ENCODE results near the gene TGFBRAP1. TPM values are rescaled to one million over a fixed set of nuclear protein-coding genes. Genes with fewer than 3 reads are reported as not detected.

Gene TGFBRAP1
- total RNA-seq, 1 donor from 2014 or later: 9.8 TPM

- ATAC-seq: peak; percentile 14
- no peak for DNase-seq
- intact Hi-C loops (cut with micrococcal nuclease): no loop called here
Measured at GRCh38 chr2:105323111-105323510, 6.4 kb downstream of the TGFBRAP1 start.

- no peak for ATAC-seq
- intact Hi-C loops (cut with micrococcal nuclease): no loop called here
- DNase-seq: no peak
Measured at GRCh38 chr2:105321875-105322646, 7.5 kb downstream of the TGFBRAP1 start.

GRCh38 chr2:105320651-105321215, 8.8 kb downstream of the TGFBRAP1 start:
- DNase-seq (no peak), ATAC-seq (no peak)
- intact Hi-C loops (cut with micrococcal nuclease): no loop called here

GRCh38 chr2:105317937-105318336, 11.6 kb downstream of the TGFBRAP1 start:
- intact Hi-C loops (cut with micrococcal nuclease): no loop called here
- no peak for ATAC-seq
- no peak for DNase-seq

GRCh38 chr2:105315314-105315713, 14.2 kb downstream of the TGFBRAP1 start:
- ATAC-seq (no peak), DNase-seq (no peak)
- intact Hi-C loops (cut with micrococcal nuclease): no loop called here

DNA sequence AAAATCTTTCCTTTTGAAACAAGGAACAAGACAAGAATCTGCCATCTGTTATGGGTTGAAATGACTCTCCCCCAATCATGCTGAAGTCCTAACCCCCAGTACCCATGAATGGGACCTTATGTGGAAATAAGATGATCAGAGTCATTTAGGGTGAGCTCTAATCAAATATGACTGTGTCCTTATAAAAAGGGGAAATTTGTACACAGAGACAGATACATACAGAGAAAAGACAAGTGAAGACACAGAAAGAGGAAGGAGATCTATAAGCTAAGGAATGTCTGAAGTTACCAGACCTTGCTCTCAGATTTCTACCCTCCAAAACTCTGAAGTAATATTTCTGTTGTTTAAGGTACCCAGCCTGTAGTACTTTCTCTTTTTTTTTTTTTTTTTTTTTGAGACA, 15.7 kb downstream of the TGFBRAP1 start:
- intact Hi-C loops (cut with micrococcal nuclease): no loop called here
- DNase-seq: no peak

DNA sequence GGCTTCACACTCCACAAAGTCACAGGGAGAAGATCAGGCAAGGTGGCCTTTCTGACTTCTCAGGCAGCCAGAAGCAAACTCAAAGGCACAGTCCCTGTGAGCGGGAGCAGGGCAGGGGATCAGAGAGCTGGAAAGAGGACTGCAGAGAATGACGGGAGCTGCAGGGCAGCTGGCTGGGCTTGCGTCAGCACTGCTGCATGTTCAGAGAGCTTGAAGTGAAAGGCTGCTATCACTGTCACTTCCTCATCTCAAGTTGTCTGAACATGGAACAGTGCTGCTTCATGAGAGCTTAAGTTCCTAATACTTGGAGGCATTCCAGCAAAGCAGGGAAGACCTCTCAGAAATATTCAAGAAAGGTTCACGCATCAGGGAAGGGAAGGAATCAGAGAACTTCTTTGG, 20.4 kb downstream of the TGFBRAP1 start:
- intact Hi-C loops (cut with micrococcal nuclease): no loop called here
- peak; percentile 86 for ATAC-seq

More for the DNA sequence above, 15.7 kb downstream of the TGFBRAP1 start:
- no peak for ATAC-seq

DNA sequence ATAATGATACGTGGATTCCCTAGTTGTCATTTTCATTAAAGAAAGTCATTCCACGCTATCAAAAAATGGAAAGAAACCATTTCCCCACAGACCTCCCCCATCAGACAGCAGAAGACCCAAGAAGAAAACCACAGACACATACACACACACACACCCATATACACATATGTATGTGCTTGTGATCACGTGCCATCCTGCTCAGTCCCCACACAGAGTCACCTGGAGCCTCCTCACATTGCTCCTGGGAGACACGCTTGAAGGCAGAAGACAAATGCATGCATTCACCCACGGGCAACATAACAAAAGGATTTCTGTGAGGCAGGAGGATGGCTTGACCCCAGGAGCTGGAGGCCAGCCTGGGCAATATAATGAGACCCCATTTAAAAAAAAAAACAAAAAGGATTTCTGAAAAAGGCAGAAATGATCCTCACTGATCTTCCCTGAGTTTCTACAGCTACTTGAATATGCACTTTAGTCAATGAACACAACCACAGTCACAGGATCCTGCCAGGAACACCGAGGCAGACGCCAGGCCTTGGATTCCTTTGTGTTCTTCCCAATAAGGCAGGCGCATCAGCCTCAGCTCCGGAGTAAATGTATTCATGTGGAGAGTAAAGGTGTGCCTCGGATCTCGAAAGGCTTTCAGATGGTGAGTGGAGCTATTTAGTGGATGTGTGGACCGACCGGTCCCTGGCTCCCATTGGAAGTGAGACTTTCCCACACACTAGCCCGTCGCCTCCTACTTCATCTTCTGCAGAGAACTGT, 21.0 kb downstream of the TGFBRAP1 start:
- ATAC-seq (no peak), DNase-seq (no peak)
- intact Hi-C loops (cut with micrococcal nuclease): no loop called here

More for the DNA sequence above, 20.4 kb downstream of the TGFBRAP1 start:
- peak; percentile 63 for DNase-seq

GRCh38 chr2:105307962-105308361, 21.6 kb downstream of the TGFBRAP1 start:
- ATAC-seq: no peak
- DNase-seq: no peak
- intact Hi-C loops (cut with micrococcal nuclease): no loop called here

DNA sequence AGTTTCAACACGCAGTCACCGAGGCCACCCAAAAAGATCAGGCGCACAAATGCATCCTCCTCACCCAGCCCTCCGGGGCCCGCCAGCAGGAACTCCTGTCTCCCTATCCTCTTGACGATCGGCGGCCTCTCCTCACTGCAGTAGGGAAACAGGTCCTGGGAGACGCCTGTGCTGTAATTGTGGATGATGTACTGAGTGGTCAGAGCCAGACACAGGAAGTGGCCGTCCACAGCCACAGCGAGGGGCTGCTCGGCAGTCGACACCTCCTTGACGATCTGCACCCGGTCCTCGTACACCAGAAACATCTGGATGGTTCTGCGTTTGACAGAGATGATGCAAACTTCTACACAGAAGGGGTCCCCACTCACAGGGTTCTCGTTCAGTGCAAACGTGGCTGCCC, 22.0 kb downstream of the TGFBRAP1 start:
- ATAC-seq (peak; percentile 36), DNase-seq (peak; percentile 29)
- intact Hi-C loops (cut with micrococcal nuclease): no loop called here

- intact Hi-C loops (cut with micrococcal nuclease): no loop called here
- DNase-seq (no peak), ATAC-seq (no peak)
Measured at GRCh38 chr2:105307146-105307545, 22.4 kb downstream of the TGFBRAP1 start.

GRCh38 chr2:105301646-105302045, 27.9 kb downstream of the TGFBRAP1 start:
- DNase-seq (no peak), ATAC-seq (no peak)
- intact Hi-C loops (cut with micrococcal nuclease): no loop called here

GRCh38 chr2:105299290-105299689, 30.2 kb downstream of the TGFBRAP1 start:
- intact Hi-C loops (cut with micrococcal nuclease): no loop called here

DNA sequence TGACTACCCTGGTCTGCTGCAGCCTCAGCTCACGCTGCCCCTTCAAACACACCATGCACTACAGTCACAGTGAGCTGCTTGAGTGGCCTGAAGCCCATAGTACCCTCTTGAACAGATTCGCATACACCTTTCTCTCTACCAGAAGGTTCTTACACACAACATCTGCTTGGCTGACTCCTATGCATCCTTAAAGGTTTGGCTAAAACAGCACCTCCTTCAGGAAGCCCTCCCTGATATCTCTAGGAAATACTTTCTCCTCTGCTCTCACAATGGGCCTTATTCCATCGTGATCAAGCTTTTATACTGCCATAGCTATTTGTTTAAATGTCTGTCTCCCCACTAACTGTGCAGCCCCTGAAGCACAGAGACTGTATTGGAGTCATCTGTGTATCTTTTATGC, 31.5 kb downstream of the TGFBRAP1 start:
- intact Hi-C loops (cut with micrococcal nuclease): no loop called here
- DNase-seq: no peak
- ATAC-seq: no peak

More at GRCh38 chr2:105299290-105299689, 30.2 kb downstream of the TGFBRAP1 start:
- ATAC-seq: no peak
- DNase-seq: no peak

DNA sequence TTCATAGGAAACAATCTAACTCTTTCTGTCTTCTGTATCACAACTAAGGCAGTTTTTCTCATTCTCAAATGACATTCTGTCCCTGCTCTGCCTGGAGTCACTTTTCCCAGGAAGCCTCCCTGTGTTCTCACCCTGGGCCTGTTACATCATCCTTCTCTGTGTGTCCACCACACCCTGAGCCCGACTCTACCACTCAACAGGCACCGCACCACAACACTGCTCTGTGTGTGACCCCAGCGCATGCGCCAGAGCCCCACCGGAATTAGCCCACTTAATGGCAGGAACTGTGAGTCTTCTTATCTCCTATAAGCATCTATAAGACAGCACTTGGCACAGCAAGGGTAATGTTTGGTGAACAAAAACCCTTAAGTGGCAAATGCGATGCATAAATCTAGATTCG, 32.3 kb downstream of the TGFBRAP1 start:
- ATAC-seq (peak; percentile 36), DNase-seq (no peak)
- intact Hi-C loops (cut with micrococcal nuclease): no loop called here

GRCh38 chr2:105296017-105296611, 33.4 kb downstream of the TGFBRAP1 start:
- ATAC-seq (no peak), DNase-seq (no peak)
- intact Hi-C loops (cut with micrococcal nuclease): no loop called here

GRCh38 chr2:105294844-105295481, 34.6 kb downstream of the TGFBRAP1 start:
- no peak for DNase-seq
- intact Hi-C loops (cut with micrococcal nuclease): no loop called here

GRCh38 chr2:105294046-105294445, 35.5 kb downstream of the TGFBRAP1 start:
- intact Hi-C loops (cut with micrococcal nuclease): no loop called here
- no peak for ATAC-seq
- no peak for DNase-seq

More at GRCh38 chr2:105294844-105295481, 34.6 kb downstream of the TGFBRAP1 start:
- ATAC-seq: peak; percentile 75

GRCh38 chr2:105291981-105292380, 37.6 kb downstream of the TGFBRAP1 start:
- intact Hi-C loops (cut with micrococcal nuclease): no loop called here
- ATAC-seq (no peak), DNase-seq (no peak)
